Ishikawa (cell line): Measurements from ENCODE around the gene RARA.

Experiments
- CEBPB ChIP-seq: IDR thresholded peaks from 2 replicates; pipeline ENCODE4 v1.6.1; 2012
- CREB1 ChIP-seq: IDR thresholded peaks from 2 replicates; pipeline ENCODE4 v1.6.1; 2012; ENCODE audit warnings: low read depth
- EGR1 ChIP-seq: IDR thresholded peaks from 2 replicates; pipeline ENCODE4 v1.6.1; 2012
- EP300 ChIP-seq: IDR thresholded peaks from 2 replicates; pipeline ENCODE4 v1.6.1; 2012; ENCODE audit warnings: borderline replicate concordance
- FOXM1 ChIP-seq: IDR thresholded peaks from 2 replicates; pipeline ENCODE4 v1.6.1; 2012; ENCODE audit warnings: low read depth, borderline replicate concordance
- MAX ChIP-seq: IDR thresholded peaks from 2 replicates; pipeline ENCODE4 v1.6.1; 2012
- NFIC ChIP-seq: IDR thresholded peaks from 2 replicates; pipeline ENCODE4 v1.6.1; 2012
- RAD21 ChIP-seq: IDR thresholded peaks from 2 replicates; pipeline ENCODE4 v1.6.1; 2012; ENCODE audit warnings: low read depth
- TAF1 ChIP-seq: IDR thresholded peaks from 2 replicates; pipeline ENCODE4 v1.6.1; 2012; ENCODE audit warnings: low read depth, mild to moderate bottlenecking
- TCF12 ChIP-seq: IDR thresholded peaks from 2 replicates; pipeline ENCODE4 v1.6.1; 2012; ENCODE audit warnings: low read depth
- TEAD4 ChIP-seq: IDR thresholded peaks from 2 replicates; pipeline ENCODE4 v1.6.1; 2012
- USF1 ChIP-seq: IDR thresholded peaks from 2 replicates; pipeline ENCODE4 v1.6.1; 2012
- YY1 ChIP-seq: IDR thresholded peaks from 2 replicates; pipeline ENCODE4 v1.6.1; 2012; ENCODE audit warnings: low read depth
- ZBTB7A ChIP-seq: IDR thresholded peaks from 2 replicates; pipeline ENCODE4 v1.6.1; 2012; ENCODE audit warnings: low read depth
- TF ChIP-seq, protein P1 (sequence below): IDR thresholded peaks from 2 replicates; pipeline ENCODE4 v1.6.1; 2012; ENCODE audit warnings: low read depth, mild to moderate bottlenecking

RARA gene

GRCh38 chr17:40315678-40316570 is 6.9 kb downstream of the RARA start:
- TF ChIP-seq TAF1 (no peak), TCF12 (no peak)

DNA sequence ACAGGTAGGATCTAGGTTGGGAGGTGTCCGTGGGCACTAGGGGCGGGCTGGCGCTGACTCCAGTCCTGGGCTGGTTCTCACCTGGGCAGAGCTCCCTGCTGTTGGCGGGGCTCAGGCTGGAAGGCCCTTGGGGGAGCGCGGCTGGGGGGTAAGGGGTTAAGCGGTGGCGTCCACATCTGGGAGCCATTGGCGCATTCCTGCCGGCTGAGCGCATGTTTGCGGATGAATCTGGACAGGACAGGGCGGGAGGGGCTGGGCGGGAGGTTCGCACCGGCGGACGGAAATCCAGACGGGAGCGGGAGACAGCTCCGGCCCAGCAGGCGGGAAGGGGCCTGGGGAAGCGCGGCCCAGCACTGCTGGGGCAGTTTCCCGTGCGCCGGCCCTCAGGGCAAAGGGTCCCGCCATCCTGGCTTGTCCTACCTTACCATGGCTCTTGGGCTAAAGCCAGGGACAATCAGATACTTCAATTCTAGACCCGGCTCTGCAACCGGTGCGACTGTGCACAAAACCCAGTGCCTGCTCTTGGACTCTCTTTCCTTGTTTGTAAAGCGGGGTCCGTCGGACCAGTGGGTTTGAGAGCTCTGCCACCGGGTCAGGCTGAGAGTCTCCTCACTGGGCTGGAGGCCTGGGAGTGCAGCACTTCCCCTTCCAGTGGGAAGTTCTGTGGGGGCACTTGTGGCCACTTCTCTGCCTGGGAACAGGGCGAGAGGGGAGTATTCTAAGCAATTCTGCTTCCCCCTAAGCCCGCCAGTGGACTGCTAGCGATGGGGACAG is 7.8 kb downstream of the RARA start:
- TF ChIP-seq TCF12 (peak; percentile 89), TEAD4 (peak; percentile 94), YY1 (peak; percentile 73), FOXM1 (no peak), CEBPB (no peak), RAD21 (no peak), ZBTB7A (no peak; the same call in 1 of the 2 replicates), MAX (peak; percentile 45; the same call in 1 of the 2 replicates), EP300 (peak; percentile 74; the same call in 1 of the 2 replicates), NFIC (peak; percentile 61)

DNA sequence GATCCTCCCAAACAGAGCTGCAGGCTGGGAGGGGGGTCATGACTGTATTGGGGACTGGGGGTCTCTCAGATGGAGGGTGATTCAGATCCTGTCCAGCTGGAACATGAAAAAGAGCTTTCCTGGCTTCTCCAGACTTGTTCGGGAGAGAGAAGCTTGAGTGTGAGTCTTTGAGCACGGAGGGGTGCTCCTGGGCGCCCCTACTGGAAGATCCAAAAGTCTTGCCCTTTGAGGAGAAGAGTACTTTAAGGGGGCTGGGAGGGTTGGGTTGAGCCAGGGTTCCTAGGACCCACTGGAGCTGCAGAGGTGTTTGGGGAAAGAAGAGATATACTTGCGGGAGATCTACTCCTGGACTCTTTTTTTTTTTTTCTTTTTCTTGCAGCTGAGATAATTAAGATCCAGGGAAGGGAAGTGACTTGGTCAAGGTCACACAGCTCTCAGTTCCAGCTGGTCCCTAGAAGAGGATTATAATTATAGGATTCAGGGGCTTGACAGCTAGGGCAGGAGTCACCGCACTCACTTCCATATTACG is 8.4 kb downstream of the RARA start:
- peak; percentile 37; the same call in 1 of the 2 replicates for TF ChIP-seq RAD21
- TF ChIP-seq ZBTB7A, result no peak

DNA sequence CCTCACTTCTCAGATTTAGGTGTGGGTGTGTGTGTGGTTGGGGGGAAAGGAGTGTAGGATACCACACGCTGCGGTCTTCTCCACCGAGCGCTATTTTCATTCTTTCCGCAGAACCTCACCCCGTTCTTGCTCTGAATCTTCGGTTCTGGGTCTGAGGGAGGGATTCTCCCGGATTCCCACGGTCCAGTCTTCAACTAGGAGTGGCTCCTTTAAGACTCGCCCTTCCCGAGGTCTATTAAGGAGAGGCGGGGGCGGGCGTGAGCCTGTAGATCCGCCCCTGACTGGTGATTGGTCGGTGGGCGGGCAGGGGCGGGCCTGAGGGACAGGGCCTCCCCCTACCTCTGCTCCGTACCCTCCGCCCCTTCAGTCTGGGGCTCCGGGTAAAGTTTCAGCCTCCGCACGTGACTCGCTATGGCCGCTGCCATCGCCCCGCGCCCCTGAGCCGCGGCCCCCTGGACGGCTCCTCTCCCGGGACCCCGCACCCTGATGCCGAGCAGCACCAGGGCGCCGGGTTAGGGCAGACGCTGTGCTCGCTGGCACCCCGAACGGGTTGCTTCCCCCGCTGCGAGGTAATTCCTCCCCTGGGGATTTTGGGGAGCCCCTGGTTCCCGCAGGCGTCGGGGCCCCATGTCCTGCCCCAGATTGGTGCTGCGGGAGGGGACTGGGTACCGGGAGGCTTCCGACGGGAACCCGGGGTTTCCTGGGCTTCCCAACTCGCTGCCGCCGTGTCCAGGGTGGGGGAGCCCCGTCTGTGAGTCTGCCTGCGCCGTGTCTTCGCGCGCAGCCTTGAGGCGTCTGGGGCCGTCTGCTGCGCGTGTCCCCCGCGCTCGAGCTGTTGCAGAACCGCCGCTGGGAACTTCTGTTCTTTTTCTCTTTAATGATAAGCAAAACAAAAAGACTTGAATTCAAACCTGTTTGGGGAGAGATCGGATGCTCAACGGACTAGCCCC is 9.2 kb downstream of the RARA start:
- no peak for TF ChIP-seq FOXM1
- no peak; the same call in 1 of the 2 replicates for TF ChIP-seq EP300
- TF ChIP-seq EGR1, result peak; percentile 56; the same call in 1 of the 2 replicates
- peak; percentile 95 for TF ChIP-seq USF1
- TF ChIP-seq CEBPB, result no peak
- peak; percentile 88 for TF ChIP-seq YY1
- TF ChIP-seq CREB1, result no peak
- TF ChIP-seq RAD21, result no peak
- TF ChIP-seq TAF1, result peak; percentile 77; the same call in 1 of the 2 replicates
- TF ChIP-seq, protein P1, sequence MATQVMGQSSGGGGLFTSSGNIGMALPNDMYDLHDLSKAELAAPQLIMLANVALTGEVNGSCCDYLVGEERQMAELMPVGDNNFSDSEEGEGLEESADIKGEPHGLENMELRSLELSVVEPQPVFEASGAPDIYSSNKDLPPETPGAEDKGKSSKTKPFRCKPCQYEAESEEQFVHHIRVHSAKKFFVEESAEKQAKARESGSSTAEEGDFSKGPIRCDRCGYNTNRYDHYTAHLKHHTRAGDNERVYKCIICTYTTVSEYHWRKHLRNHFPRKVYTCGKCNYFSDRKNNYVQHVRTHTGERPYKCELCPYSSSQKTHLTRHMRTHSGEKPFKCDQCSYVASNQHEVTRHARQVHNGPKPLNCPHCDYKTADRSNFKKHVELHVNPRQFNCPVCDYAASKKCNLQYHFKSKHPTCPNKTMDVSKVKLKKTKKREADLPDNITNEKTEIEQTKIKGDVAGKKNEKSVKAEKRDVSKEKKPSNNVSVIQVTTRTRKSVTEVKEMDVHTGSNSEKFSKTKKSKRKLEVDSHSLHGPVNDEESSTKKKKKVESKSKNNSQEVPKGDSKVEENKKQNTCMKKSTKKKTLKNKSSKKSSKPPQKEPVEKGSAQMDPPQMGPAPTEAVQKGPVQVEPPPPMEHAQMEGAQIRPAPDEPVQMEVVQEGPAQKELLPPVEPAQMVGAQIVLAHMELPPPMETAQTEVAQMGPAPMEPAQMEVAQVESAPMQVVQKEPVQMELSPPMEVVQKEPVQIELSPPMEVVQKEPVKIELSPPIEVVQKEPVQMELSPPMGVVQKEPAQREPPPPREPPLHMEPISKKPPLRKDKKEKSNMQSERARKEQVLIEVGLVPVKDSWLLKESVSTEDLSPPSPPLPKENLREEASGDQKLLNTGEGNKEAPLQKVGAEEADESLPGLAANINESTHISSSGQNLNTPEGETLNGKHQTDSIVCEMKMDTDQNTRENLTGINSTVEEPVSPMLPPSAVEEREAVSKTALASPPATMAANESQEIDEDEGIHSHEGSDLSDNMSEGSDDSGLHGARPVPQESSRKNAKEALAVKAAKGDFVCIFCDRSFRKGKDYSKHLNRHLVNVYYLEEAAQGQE, result 0 out of 2 replicates have a peak, but pooled peaks have one; percentile 9
- peak; percentile 88 for TF ChIP-seq MAX
- no peak for TF ChIP-seq NFIC
- peak; percentile 94 for TF ChIP-seq ZBTB7A
- TF ChIP-seq TEAD4, result no peak
- TF ChIP-seq TCF12, result 0 out of 2 replicates have a peak, but pooled peaks have one; percentile 29

GRCh38 chr17:40318830-40319391 is 9.9 kb downstream of the RARA start:
- no peak for TF ChIP-seq YY1
- no peak for TF ChIP-seq USF1
- TF ChIP-seq MAX, result no peak
